HG03457 (cell line): ENCODE results near the gene NDUFS2.
"Not testable (repeated sequence)": the region's sequence is repeated elsewhere in the genome, so short reads cannot be mapped to it uniquely, and the experiment has no call there.

ENCODE experiments used
- ATAC-seq: cut with Tn5 transposase; IDR thresholded peaks from one replicate; pipeline ENCODE4 v1.9.1; 2021; ENCODE audit warnings: moderate number of reproducible peaks; ENCODE audit not compliant: unreplicated experiment

NDUFS2 gene

GRCh38 chr1:161218301-161219077, 16.3 kb downstream of the NDUFS2 start:
- ATAC-seq, result no peak

GRCh38 chr1:161219078-161219892, 17.1 kb downstream of the NDUFS2 start:
- no peak for ATAC-seq

- no peak for ATAC-seq
These were observed 17.8 kb downstream of the NDUFS2 start for GRCh38 chr1:161220002-161220401.

- ATAC-seq, result no peak
These were observed 20.2 kb downstream of the NDUFS2 start for GRCh38 chr1:161222175-161223019.

GRCh38 chr1:161223805-161224694, 21.9 kb downstream of the NDUFS2 start:
- ATAC-seq, result no peak

GRCh38 chr1:161224695-161225087, 22.5 kb downstream of the NDUFS2 start:
- not testable (repeated sequence) for ATAC-seq

GRCh38 chr1:161225178-161225533, 23.0 kb downstream of the NDUFS2 start:
- no peak for ATAC-seq

- ATAC-seq, result peak; percentile 86
These were observed 23.6 kb downstream of the NDUFS2 start, which contains the start of gene TOMM40L for GRCh38 chr1:161225534-161226319. Gene TOMM40L, plus strand, starts transcription at chr1:161226060. Its CDS starts 430 bp downstream, at chr1:161226490.

GRCh38 chr1:161226320-161226711, 24.1 kb downstream of the NDUFS2 start:
- ATAC-seq, result no peak

GRCh38 chr1:161226759-161227158, 24.6 kb downstream of the NDUFS2 start:
- no peak for ATAC-seq

GRCh38 chr1:161227196-161227871, 25.2 kb downstream of the NDUFS2 start:
- ATAC-seq, result no peak

GRCh38 chr1:161228032-161228431, 25.9 kb downstream of the NDUFS2 start:
- no peak for ATAC-seq

GRCh38 chr1:161229896-161230295, 27.7 kb downstream of the NDUFS2 start:
- ATAC-seq, result no peak

- ATAC-seq, result no peak
These were observed 28.6 kb downstream of the NDUFS2 start for GRCh38 chr1:161230762-161231161.

- no peak for ATAC-seq
These were observed 30.9 kb downstream of the NDUFS2 start for GRCh38 chr1:161233102-161233501.

- no peak for ATAC-seq
These were observed 34.0 kb downstream of the NDUFS2 start for GRCh38 chr1:161235957-161236775.

GRCh38 chr1:161238039-161238473, 35.9 kb downstream of the NDUFS2 start, which contains the start of gene NR1I3:
Gene NR1I3, minus strand, starts transcription at chr1:161238203. Its CDS starts 1,638 bp downstream, at chr1:161236565.
- ATAC-seq, result no peak

- no peak for ATAC-seq
These were observed 39.5 kb downstream of the NDUFS2 start for GRCh38 chr1:161241682-161242081.
